Measurements from ENCODE around the gene RBMS3.
"Not testable (repeated sequence)": the region's sequence is repeated elsewhere in the genome, so short reads cannot be mapped to it uniquely, and the experiment has no call there.

Gene RBMS3

GRCh38 chr3:29280404-29281093, at the start of gene RBMS3:
TSS of gene RBMS3 (plus strand) at chr3:29281071.
- DNase-seq, result peak; percentile 1

DNA sequence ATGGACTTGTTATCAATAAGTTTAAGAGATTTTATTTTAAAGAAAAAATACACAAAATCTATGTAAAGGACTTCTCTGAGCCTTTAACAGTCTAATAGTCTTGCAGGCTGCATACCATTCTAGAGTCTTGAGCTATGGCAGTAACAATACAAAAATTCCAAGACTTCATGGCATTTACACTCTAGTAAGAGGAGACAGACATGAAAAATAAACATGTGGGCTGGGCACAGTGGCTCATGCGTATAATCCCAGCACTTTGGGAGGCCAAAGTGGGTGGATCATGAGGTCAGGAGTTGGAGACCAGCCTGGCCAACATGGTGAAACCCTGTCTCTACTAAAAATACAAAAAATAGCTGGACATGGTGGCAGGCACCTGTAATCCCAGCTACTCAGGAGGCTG, 47.7 kb upstream of the RBMS3 start:
- DNase-seq, result not testable (repeated sequence)

GRCh38 chr3:29236146-29236840, 44.6 kb upstream of the RBMS3 start:
- DNase-seq, result no peak

GRCh38 chr3:29239376-29239775, 41.5 kb upstream of the RBMS3 start:
- no peak for DNase-seq

GRCh38 chr3:29240248-29240647, 40.6 kb upstream of the RBMS3 start:
- no peak for DNase-seq

- no peak for DNase-seq
Observed at GRCh38 chr3:29240887-29241286, 40.0 kb upstream of the RBMS3 start.

- DNase-seq, result no peak
Observed at GRCh38 chr3:29241855-29242254, 39.0 kb upstream of the RBMS3 start.

GRCh38 chr3:29242296-29242695, 38.6 kb upstream of the RBMS3 start:
- DNase-seq, result no peak

- DNase-seq, result no peak
Observed at GRCh38 chr3:29245441-29245840, 35.4 kb upstream of the RBMS3 start.

- no peak for DNase-seq
Observed at GRCh38 chr3:29247088-29247745, 33.7 kb upstream of the RBMS3 start.

GRCh38 chr3:29249829-29250345, 31.0 kb upstream of the RBMS3 start:
- DNase-seq, result no peak

- no peak for DNase-seq
Observed at GRCh38 chr3:29255854-29256696, 24.8 kb upstream of the RBMS3 start.

- no peak for DNase-seq
Observed at GRCh38 chr3:29258161-29258560, 22.7 kb upstream of the RBMS3 start.

DNA sequence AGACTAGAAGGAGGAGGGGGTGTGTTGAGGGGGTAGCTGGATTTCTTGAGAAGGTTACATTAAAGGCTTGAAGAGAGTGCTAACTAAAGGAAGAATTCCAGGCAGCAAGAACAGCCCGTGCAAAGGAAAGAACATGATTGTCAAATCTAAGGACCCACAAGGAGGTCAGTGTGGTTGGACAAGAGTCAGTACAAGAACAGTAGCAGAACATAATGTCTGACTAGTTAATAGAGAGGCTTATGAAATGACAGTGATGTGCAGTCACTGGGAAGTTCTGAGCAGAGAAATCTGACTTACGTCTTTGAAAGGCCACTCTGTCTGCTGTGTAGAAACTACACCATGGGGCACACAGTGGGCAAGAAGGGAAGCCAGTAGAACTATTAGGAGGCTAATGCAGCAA, 19.8 kb upstream of the RBMS3 start:
- no peak for DNase-seq

GRCh38 chr3:29263476-29263875, 17.4 kb upstream of the RBMS3 start:
- DNase-seq, result no peak

DNA sequence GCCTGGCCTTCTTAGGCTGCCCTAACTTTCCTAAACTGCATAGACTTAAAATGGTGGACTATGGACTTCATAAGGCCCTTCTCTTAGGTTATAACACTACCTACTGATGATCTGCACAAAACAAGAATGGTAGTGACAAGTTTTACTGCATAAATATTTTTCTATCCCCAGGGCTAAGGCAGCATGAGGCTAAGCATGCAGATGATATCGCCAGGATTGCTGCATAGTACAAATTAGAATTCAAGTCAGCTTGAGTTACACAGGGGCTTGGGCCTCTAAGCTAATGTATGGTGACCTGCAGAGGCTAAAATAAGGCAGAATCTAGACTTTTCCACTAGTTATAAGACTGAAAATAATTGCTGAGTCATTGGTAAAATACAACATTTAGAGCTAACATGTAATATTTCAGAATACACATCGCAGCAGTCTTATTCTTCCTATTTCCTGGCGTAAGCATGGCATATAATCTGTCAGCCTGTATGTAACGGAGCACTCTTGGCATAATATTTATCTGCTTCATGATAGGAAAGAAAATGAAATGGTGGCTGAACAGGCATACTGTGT, 15.3 kb upstream of the RBMS3 start:
- DNase-seq, result no peak

DNA sequence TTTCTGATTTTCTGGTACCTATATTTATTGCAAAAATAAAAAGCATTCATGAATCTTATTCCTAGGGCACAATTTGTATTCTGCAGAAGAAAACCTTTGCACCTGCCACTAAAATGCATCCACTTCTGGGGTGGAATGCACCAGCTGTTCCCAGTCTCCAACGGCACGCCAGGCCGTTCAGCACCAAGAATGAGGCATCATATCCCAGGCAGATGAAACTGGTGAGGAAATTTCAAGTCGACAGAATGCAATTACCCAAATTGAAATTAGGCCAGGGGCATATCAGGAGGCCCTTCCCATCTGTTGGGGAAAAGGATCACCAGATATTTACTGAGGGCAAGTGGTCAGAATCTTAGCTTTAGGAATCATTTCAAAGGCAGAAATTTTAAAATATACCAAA, 13.6 kb upstream of the RBMS3 start:
- no peak for DNase-seq

DNA sequence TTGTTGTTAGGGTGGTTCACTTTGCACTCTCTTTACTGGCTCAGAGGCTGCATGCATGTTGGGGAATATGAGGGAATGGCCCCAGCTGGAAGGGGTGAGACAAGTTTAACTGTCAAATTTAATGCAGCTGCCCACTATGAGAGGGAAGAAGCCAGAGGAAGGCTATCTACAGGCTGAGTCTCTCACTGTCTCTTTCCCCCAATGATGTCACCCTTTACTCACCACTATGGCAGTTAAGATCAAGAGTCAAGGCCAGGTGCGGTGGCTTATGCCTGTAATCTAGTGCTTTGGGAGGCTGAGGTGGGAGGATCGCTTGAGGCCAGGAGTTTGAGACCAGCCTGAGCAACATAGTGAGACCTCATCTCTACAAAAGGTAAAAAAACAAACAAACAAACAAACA, 12.2 kb upstream of the RBMS3 start:
- DNase-seq, result no peak

GRCh38 chr3:29270752-29271151, 10.1 kb upstream of the RBMS3 start:
- DNase-seq, result no peak

GRCh38 chr3:29271475-29271874, 9.4 kb upstream of the RBMS3 start:
- no peak for DNase-seq

GRCh38 chr3:29274667-29275066, 6.2 kb upstream of the RBMS3 start:
- DNase-seq, result no peak

DNA sequence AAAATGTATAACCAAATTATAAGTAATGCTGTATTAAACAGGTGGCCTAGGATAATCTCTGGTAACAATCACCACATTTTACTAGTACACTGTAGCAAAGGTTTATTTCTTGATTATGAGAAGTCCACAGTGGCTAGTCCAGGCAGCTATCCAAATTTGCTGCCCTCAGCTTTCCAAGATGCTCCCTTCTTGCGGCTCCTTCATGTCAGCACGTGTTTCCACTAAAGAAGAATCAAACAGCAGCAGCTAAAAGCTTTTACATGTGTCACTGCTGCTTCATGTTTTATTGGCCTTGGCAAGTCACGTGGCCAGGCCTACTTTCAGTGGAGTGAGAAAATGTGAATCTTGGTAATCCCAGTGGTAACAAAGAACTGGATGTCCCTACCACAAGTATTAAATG, 5.6 kb upstream of the RBMS3 start:
- no peak for DNase-seq

- no peak for DNase-seq
Observed at GRCh38 chr3:29277249-29277648, 3.6 kb upstream of the RBMS3 start.
